Stimulated activated CD8-positive, alpha-beta memory T cell treated with anti-CD3 and anti-CD28 coated beads, Interleukin-2, amount 100 ng/mL, for 1 hour (primary cell): Measurements from ENCODE around the gene SETBP1.

Experiments
- DNase-seq, 2 donors: peaks; one replicate each; pipeline ENCODE4 v3.0.0-alpha.2; 2020; ENCODE audit warnings: low read depth in 2 of 2

Gene SETBP1

DNA sequence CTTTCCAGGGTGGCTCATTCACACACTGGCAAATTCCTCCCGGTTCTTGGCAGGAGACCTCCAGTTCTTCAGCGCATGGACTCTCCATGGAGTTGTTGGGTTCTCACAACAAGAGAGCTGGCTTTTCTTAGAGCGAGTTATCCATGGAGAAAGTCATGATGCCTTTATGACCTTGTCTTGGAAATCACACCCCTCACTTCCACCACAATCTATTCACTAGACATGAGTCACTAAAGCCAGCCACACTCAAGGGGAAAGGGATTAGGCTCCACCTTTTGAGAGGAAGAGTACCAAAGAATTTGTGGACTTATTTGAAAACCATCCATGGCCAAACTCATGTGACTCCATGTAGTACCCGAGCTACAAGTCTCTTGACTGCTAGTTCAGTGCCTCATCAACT lies 160.5 kb downstream of the SETBP1 start:
- no peak for DNase-seq

GRCh38 chr18:44841752-44842587 lies 161.3 kb downstream of the SETBP1 start:
- no peak for DNase-seq

GRCh38 chr18:44842588-44843412 lies 162.1 kb downstream of the SETBP1 start:
- no peak for DNase-seq

DNA sequence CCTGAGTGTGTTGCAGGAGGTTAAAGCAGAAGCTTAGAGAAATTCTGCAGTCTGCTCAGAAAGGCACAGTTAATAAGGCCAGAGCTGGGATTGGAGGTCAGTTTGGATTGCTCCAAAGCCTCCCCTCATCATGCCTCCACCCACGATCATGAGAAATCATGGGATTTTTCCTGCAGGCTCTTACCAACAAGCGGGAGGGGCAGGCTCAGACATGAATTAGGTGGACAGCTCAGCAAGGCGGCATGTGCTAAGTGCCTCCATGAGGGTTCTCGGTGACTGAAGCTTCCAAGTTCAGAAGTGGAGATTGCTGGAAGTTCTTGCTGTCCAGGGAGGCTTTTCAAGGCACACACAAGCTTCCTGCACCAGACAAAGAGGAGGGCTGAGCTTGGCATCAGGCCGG lies 163.8 kb downstream of the SETBP1 start:
- no peak for DNase-seq

GRCh38 chr18:44846450-44846849 lies 165.8 kb downstream of the SETBP1 start:
- no peak for DNase-seq

- DNase-seq = no peak
Measured at GRCh38 chr18:44848644-44849335, 168.1 kb downstream of the SETBP1 start.

- DNase-seq = no peak
Measured at GRCh38 chr18:44849361-44849760, 168.7 kb downstream of the SETBP1 start.

DNA sequence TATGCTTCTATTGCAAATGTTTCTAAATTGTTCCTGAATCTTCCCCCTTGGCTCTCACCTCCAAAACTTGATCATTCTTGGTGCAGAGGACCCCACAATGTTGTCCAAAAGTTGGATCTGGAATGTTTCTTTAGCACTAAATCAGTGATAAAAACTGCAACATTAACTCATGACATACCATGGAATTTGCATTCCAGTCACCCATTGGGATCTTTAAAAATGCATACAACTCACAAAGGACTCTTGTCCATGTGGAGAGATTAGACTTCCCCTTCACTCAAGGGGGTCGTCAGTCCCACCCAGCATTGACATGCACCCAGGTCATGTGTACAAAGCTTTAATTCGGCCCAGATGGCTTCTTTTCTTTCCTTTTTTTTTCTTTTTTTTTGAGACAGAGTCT lies 169.3 kb downstream of the SETBP1 start:
- no peak for DNase-seq

- DNase-seq = no peak
Measured at GRCh38 chr18:44851856-44852621, 171.4 kb downstream of the SETBP1 start.

DNA sequence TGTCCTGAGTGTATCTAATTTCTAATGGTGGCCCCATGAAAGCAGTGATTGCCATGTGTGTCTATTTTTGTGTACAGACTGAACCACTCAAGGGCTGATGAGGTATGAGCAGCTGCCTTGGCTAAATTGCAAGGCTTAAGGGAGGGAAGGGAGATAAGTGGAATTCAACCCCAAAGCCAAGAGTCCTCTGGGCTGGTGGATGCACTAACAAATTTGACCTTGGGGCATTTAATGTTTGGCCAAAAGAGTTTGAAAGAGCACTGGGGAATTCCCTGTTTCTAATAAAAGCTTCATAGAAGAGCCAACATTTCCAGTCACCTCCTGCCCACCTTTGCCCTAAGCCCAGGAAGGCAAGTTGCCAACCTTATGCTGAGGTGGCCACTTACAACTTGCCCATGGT lies 172.1 kb downstream of the SETBP1 start:
- DNase-seq = no peak

GRCh38 chr18:44853430-44853829 lies 172.7 kb downstream of the SETBP1 start:
- no peak for DNase-seq

DNA sequence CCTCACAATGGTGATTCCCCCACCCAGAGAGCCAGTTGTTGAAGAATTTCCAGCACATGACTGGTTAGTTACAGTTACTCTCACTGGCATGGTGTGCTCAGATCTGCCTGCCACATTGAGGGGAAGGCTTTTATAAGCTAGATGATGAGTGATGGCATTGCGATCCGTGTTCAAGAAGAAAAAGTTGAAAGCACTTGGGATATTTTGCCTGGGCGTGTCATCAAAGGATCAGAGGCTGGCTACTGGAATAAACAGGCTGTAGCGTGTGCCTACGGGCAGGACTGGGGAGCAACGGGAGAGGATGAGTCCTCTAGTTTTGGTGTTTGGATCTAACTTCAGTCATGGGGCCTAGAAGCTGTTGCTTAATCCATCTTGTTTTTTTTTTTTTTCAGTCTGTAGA lies 175.0 kb downstream of the SETBP1 start:
- no peak for DNase-seq

DNA sequence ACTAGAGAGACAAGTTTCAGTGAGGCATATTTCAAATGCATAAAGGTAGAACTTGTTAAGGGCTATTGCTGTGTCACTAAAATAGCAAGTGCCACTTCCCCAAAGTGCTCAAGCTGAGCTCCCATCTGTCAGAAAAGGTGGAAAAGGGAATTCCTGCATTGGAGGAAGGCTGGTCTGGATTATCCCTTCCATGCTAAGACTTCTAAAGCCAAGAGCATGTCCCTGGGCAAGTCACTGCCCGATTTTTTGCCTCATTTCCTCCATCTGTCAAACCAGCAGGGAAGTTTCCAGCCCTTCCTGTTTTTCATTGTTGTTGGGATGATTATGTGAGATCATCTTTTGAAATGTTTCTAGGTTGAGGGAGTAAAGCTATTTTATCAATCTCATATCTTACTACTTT lies 175.5 kb downstream of the SETBP1 start:
- no peak for DNase-seq

DNA sequence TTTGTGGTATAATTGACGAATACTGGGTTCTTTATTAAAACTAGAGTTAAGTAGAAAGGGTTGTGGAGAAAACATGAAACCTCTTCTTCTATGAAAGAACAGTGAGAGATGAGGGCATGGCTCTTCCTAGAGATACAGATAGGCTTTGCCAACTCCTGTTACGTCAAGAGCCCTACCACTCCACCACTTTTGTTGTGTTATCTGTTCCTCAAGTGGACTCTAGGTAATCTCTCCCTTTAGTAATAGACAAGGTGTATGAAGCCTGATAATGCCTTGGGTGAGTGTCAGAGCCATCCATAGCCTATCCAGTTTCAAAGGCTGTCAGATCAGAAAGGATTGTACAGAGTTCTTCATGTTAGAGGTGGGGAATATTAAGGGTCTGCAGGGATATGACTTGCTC lies 176.4 kb downstream of the SETBP1 start:
- no peak for DNase-seq

DNA sequence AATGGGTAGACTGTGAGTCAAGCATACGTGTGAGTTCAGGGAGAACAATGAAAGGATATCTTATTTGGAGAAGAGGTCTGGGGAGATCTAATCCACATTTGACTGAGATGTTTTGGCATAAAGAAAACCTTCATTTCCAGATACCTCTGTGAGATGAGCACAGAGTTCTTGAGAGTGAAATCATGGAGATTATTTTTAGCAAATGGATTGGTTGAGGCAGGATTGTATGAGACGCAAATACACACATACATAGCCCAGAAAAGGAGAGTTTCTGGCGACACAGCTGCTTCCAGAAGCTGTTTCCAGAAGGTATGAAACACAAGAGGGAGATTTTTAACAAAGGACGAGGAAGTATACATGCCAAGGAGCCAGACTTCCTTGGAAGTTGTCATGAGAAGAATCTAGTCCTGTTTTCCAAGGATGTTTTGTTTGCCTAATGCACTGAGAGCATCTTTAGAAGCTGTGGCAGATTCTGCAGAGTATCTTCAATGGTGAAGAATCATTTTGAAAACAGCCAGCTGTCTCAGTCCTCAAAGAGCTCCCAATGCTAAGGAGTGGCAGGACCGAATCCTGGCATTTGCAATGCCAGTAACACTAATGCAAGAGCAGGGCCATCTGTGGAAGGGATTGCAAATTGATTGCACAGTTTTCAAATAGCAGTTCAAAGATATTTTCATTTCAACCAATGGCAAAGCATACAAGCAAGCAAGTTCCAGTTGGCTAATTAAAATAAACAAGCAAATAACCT lies 177.2 kb downstream of the SETBP1 start:
- DNase-seq = no peak

GRCh38 chr18:44859263-44859662 lies 178.6 kb downstream of the SETBP1 start:
- no peak for DNase-seq

DNA sequence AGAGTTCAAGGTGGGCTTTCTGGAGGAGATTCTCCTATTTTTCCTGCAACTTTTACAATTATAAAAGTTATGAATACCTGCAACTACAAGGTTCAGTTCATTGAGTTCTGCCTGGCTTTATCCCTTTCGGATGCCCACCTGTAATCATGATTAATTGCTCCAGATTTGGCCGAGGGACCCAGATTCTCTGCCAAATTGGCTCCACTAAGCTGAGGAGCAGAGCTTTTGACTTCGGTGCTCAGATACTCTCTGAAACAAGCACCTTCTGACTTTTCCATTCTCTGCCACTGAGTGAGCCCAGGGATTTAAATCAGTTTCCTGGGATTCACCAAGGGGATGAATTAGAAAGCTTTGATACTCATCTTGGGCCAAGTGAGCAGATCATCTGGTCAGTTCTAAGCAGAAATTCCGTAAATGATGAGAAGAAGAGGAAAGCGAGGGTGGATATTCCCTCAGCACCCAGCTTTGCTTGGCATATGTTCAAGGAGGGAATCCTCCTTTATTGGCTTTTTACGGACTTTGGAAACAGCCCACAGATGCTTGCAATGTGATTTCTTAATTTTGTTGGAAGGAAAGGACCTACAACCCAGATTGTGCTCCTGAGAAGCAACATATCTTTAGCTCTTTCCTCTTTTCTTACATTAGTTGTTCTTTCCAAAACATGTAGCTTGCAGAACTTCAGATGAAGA lies 179.2 kb downstream of the SETBP1 start:
- no peak for DNase-seq

- no peak for DNase-seq
Measured at GRCh38 chr18:44862112-44862511, 181.4 kb downstream of the SETBP1 start.

GRCh38 chr18:44866103-44866502 lies 185.4 kb downstream of the SETBP1 start:
- DNase-seq = no peak

GRCh38 chr18:44869533-44869932 lies 188.8 kb downstream of the SETBP1 start:
- DNase-seq = no peak
